ENCODE measurements around the gene ZNF580.
A peak's percentile ranks its signal among the peaks of the same experiment; 100 is the strongest.

ZNF580 gene

DNA sequence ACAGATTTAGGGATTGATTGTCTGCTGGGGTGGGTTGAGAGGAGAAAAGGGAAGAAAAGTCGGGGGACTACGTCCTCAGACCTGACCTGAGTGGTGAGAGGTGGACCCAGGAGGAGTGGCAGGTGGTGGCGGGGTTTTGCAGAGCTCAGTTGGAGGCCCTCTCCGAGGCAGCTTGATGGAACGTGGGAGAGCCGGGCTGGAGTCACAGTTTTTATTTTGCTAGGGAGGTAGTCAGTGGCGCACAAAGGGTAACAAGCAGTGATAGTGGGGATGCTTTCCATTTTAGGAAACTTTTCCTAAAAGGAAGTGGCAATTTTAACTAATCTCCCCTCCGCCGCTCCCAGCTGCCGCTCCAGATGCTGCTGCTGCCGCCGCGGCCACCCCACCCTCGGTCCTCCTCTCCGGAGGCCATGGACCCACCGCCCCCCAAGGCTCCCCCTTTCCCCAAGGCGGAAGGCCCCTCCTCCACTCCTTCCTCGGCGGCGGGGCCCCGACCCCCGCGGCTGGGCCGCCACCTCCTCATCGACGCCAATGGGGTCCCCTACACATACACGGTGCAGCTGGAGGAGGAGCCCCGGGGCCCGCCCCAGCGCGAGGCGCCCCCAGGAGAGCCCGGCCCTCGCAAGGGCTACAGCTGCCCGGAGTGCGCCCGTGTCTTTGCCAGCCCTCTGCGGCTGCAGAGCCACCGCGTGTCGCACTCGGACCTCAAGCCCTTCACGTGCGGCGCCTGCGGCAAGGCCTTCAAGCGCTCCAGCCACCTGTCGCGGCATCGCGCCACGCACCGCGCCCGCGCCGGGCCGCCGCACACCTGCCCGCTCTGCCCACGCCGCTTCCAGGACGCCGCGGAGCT is 1.6 kb downstream of the ZNF580 start:
- peak; percentile 46 for DNase-seq (ENCODE audit: low read depth)
- TF ChIP-seq, protein P1, sequence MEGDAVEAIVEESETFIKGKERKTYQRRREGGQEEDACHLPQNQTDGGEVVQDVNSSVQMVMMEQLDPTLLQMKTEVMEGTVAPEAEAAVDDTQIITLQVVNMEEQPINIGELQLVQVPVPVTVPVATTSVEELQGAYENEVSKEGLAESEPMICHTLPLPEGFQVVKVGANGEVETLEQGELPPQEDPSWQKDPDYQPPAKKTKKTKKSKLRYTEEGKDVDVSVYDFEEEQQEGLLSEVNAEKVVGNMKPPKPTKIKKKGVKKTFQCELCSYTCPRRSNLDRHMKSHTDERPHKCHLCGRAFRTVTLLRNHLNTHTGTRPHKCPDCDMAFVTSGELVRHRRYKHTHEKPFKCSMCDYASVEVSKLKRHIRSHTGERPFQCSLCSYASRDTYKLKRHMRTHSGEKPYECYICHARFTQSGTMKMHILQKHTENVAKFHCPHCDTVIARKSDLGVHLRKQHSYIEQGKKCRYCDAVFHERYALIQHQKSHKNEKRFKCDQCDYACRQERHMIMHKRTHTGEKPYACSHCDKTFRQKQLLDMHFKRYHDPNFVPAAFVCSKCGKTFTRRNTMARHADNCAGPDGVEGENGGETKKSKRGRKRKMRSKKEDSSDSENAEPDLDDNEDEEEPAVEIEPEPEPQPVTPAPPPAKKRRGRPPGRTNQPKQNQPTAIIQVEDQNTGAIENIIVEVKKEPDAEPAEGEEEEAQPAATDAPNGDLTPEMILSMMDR (conservative IDR thresholded peaks at IDR 0.05; ENCODE audit: low read depth, low read length) = no peak
- peak overlapping the region; percentile 81 for H3K4me3 ChIP-seq (ENCODE audit: low read depth, low read length)

DNA sequence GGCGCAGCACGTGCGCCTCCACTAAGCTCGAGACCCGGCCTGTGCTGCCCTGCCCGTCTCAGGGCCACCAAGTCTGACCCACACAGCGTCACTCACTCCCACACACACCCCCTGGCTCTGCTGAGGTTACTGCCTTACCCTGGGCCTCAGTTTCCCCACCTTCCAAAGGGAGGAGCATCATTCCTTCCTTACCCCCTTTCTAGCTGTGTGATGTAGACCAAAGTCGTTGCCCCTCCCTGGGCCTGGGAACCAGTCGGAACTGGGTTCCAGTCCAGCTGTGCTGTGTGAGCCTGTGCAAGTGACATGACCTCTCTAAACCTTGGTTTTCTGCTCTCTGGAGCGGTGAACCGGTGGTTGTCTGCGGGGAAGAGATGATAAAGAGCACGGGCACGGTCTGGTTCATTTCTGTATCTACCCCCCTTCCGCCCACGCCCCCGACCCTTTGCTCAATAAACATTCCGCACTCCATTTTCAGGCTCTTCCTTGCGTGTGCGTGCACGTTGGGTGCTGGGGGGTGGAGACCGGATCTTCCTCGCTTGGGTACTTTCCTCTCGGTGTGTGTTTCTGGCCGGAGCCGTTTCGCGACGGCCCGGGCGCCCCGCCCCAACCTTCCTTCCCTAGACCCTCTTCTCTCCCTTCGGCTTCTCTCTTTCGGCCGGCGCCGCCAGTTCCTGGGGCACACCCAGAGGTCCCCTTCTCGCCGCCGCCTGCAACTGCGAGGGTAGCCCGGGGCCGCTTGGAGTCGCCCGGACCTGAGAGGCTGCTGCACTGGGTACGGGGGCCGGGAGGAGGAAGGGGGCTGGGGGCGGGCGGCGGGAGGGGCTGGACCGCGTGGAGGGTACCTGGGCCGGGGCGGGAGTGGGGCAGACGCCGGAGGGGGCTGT is 2.4 kb downstream of the ZNF580 start, which contains the start of gene ZNF581:
Gene ZNF581, plus strand, starts transcription at position 647 of the 884 bp plus-strand sequence. CDS start 923 bp downstream, outside the sequence.
- peak within 1 kb of the TSS; percentile 81 for H3K4me3 ChIP-seq (ENCODE audit: low read depth, low read length)
- TF ChIP-seq, protein P1 (conservative IDR thresholded peaks at IDR 0.05; ENCODE audit: low read depth, low read length) = no peak
- peak; percentile 82 for DNase-seq (ENCODE audit: low read depth)

DNA sequence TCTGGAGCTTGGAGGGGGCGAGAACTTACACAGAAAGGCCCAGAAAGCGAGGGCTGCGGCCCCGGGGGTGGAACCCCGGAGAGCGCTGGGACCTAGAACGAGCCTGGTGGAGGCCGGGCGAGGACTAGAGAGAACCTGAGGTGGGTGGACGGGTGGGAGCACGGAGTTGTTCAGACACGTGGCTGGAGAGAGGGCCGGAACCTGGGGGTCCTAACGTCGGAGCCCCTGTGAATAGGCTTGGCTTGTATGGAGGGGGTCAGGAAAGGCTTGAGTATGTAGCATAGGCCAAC is 3.0 kb downstream of the ZNF580 start:
- TF ChIP-seq, protein P1 (conservative IDR thresholded peaks at IDR 0.05; ENCODE audit: low read depth, low read length) = no peak
- peak overlapping the region; percentile 81 for H3K4me3 ChIP-seq (ENCODE audit: low read depth, low read length)
- no peak for DNase-seq (ENCODE audit: low read depth)

DNA sequence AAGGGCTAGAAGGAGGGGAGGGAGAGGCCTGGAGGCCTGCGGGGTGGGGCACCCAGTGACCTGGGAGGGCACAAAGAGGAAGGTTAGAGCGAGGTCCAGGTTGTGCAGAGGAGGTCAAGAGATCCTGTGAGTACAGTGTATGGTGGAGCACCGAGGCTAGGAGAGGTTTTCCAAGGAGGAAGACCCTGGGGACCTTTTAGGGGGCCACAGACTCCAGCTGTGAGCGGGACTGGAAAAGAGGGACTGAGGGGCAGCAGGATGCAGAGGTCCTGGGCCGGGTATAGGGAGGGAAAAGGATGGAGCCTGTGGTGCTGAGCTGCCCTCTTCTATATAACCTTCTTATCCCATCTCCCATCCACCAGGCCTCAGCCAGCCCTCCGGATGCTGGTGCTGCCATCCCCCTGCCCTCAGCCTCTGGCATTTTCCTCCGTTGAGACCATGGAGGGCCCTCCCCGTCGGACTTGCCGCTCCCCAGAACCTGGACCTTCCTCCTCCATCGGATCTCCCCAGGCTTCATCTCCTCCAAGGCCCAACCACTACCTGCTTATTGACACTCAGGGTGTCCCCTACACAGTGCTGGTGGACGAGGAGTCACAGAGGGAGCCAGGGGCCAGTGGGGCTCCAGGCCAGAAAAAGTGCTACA is 3.5 kb downstream of the ZNF580 start:
- TF ChIP-seq, protein P1 (conservative IDR thresholded peaks at IDR 0.05; ENCODE audit: low read depth, low read length) = no peak
- peak overlapping the region; percentile 81 for H3K4me3 ChIP-seq (ENCODE audit: low read depth, low read length)
- no peak for DNase-seq (ENCODE audit: low read depth)

DNA sequence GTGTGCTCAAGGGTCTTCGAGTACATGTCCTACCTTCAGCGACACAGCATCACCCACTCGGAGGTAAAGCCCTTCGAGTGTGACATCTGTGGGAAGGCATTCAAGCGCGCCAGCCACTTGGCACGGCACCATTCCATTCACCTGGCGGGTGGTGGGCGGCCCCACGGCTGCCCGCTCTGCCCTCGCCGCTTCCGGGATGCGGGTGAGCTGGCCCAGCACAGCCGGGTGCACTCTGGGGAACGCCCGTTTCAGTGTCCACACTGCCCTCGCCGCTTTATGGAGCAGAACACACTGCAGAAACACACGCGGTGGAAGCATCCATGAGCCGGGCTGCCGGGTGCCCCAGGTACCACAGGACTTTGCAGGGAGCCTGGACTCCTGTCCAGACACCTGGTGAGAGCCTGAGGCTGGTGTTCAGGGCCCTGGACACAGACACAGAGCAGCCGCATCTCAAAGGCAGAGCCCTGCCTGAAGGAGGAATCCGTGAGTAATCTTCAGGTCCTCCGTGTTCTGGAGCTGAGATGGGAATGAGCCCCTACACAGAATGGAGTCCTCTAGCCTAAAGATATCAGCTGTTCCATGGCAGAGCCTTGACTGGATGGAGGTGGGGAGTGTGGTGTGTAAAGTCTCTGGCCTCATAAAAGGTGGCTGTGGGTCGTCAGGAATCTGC is 4.2 kb downstream of the ZNF580 start:
- H3K4me3 ChIP-seq (ENCODE audit: low read depth, low read length) = no peak overlapping the region
- TF ChIP-seq, protein P1 (conservative IDR thresholded peaks at IDR 0.05; ENCODE audit: low read depth, low read length) = no peak
- no peak for DNase-seq (ENCODE audit: low read depth)

DNA sequence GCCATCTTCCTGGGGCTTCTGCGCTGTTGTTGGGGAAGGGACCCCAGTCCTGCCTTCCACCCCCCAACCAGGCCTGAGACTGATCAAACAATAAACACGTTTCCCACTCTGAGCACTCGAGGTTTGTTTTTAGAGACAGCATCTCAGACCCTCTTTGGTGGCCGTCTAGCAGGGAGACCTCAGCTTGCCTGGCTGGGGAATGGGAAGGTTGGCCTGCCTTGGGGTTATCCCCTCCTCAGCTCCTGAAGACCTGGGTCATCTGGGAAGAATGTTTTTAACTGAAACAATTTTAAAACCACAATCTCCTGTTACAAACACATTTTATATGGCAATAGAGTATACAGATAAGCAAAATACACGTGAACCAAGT is 4.7 kb downstream of the ZNF580 start:
- no peak for DNase-seq (ENCODE audit: low read depth)
- TF ChIP-seq, protein P1 (conservative IDR thresholded peaks at IDR 0.05; ENCODE audit: low read depth, low read length) = no peak
- H3K4me3 ChIP-seq (ENCODE audit: low read depth, low read length) = no peak overlapping the region

Data from choroid plexus epithelial cell (primary cell).